ENCODE data around the gene SLC9A8. TPM values are rescaled to one million over a fixed set of nuclear protein-coding genes. Genes with fewer than 3 reads are reported as not detected.

The SLC9A8 gene
- total and polyA plus RNA-seq, 2 of the 8 experiments (the other 6 are each of a cell fraction or from before 2014, with no cell fraction given), result 3.2 to 6.2 TPM

GRCh38 chr20:49909499-49910339, 97.1 kb downstream of the SLC9A8 start:
- no peak overlapping the region for H3K23ac ChIP-seq (ENCODE audit: insufficient read length)
- TF ChIP-seq, protein P1, sequence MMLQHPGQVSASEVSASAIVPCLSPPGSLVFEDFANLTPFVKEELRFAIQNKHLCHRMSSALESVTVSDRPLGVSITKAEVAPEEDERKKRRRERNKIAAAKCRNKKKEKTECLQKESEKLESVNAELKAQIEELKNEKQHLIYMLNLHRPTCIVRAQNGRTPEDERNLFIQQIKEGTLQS (IDR thresholded peaks at IDR 0.05; ENCODE audit: insufficient read depth, low read depth, low read length), result no peak
- TF ChIP-seq YY1 (IDR thresholded peaks at IDR 0.05; ENCODE audit: low read depth, low read length), result no peak
- TF ChIP-seq EZH2 (IDR thresholded peaks at IDR 0.05; ENCODE audit: low read depth, low read length, severe bottlenecking), result no peak
- no peak for TF ChIP-seq TAF1 (IDR thresholded peaks at IDR 0.05; ENCODE audit: low read depth, low read length)
- TF ChIP-seq POLR2AphosphoS5 (IDR thresholded peaks at IDR 0.05; ENCODE audit: low read depth, low read length), result no peak
- TF ChIP-seq KDM1A (IDR thresholded peaks at IDR 0.05; ENCODE audit: borderline replicate concordance, low read length), result no peak
- no peak for TF ChIP-seq CBX5 (IDR thresholded peaks at IDR 0.05; ENCODE audit: low read depth, low read length)
- TF ChIP-seq ATF2 (IDR thresholded peaks at IDR 0.05; ENCODE audit: low read length), result no peak
- TF ChIP-seq GABPA (IDR thresholded peaks at IDR 0.05; ENCODE audit: borderline replicate concordance, insufficient read depth, low read length), result no peak

More at GRCh38 chr20:49909499-49910339, 97.1 kb downstream of the SLC9A8 start:
- H3K56ac ChIP-seq (replicated peaks; ENCODE audit: insufficient read length, low read depth, low read length), result no peak overlapping the region
- H2BK5ac ChIP-seq (ENCODE audit: low read depth, low read length), result no peak overlapping the region
- H4K91ac ChIP-seq (replicated peaks; ENCODE audit: insufficient read length, low read length), result no peak overlapping the region
- no peak overlapping the region for H4K5ac ChIP-seq (ENCODE audit: insufficient read length, low read depth, low read length)
- CTCF ChIA-PET (ENCODE audit: partially characterized antibody), result interaction anchor here (0.6 to 16.4 kb wide), 14 partner anchors 9 to 663 kb away, joined by 3 to 199 read pairs (median 5); no protein-coding TSS in a partner anchor
- H3K27me3 ChIP-seq (replicated peaks in 1 of 4; ENCODE audit: control insufficient read depth in 3 of 4, extremely low read depth in 1 of 4, insufficient read depth in 3 of 4, low read length in 3 of 4), result no peaks in the 10 kb centered on the region
- H2AFZ ChIP-seq (ENCODE audit: low read length), result no peak overlapping the region
- no peak overlapping the region for H3K4me2 ChIP-seq (ENCODE audit: insufficient read depth in 1 of 2, low read depth in 2 of 2, low read length in 2 of 2)
- H3K14ac ChIP-seq (ENCODE audit: insufficient read length), result no peak overlapping the region
- H3K23me2 ChIP-seq (ENCODE audit: low read depth, low read length), result peaks cover 5% of the 10 kb centered on the region
- WGBS, 2 experiments (ENCODE audit: extremely low coverage in 1 of 2, insufficient coverage in 1 of 2, insufficient read length in 1 of 2, insufficient replicate concordance in 2 of 2, low coverage in 1 of 2, low lambda C conversion rate in 2 of 2, missing lambda C conversion rate in 1 of 2), result 90% methylated on average over 28 of the region's 28 CpGs; no CpG with 5 or more reads in 1 of the 2 experiments
- no peak overlapping the region for H2BK15ac ChIP-seq (ENCODE audit: low read length)
- H3K18ac ChIP-seq (ENCODE audit: extremely low read depth, low read length), result no peak overlapping the region
- peaks cover 12% of the 10 kb centered on the region for H3K79me1 ChIP-seq (ENCODE audit: low read depth, low read length)
- peaks cover 4 to 50% of the 10 kb centered on the region in 2 experiments; a peak in 3 of 4 replicates for H3K79me2 ChIP-seq (ENCODE audit: control insufficient read depth in 1 of 2, insufficient read depth in 2 of 2, low read length in 2 of 2)
- H3K27ac ChIP-seq (ENCODE audit: low read depth, low read length), result no peak overlapping the region
- POLR2A ChIA-PET (ENCODE audit: partially characterized antibody), result interaction anchor here (1.6 kb wide), 1 partner anchor 11 kb away, joined by 5 read pairs; no protein-coding TSS in a partner anchor
- H3K9me3 ChIP-seq (ENCODE audit: insufficient read depth in 2 of 2, low read depth in 1 of 2, low read length in 1 of 2), result no peaks in the 10 kb centered on the region
- H3K4ac ChIP-seq (replicated peaks; ENCODE audit: insufficient read length, low read depth, low read length), result no peak overlapping the region
- no peak overlapping the region; a peak in 1 of 7 replicates for H3K9ac ChIP-seq (replicated peaks in 1 of 4; ENCODE audit: extremely low read depth in 1 of 4, low read depth in 3 of 4, low read length in 3 of 4)
- no peak overlapping the region for H3K4me3 ChIP-seq (ENCODE audit: extremely low read depth in 1 of 4, insufficient read depth in 2 of 4, low read depth in 3 of 4, low read length in 4 of 4)
- no peak overlapping the region for H2AK5ac ChIP-seq (ENCODE audit: low read depth, low read length)
- peaks cover 3 to 23% (median 9%) of the 10 kb centered on the region in 4 experiments; a peak in 5 of 8 replicates for H3K36me3 ChIP-seq (ENCODE audit: control insufficient read depth in 2 of 4, insufficient read depth in 4 of 4, low read length in 3 of 4)
- H3K4me1 ChIP-seq (replicated peaks in 1 of 4; ENCODE audit: control insufficient read depth in 3 of 4, insufficient read depth in 4 of 4, low read length in 3 of 4), result peaks cover 0 to 6% (median 3%) of the 10 kb centered on the region in 4 experiments; a peak in 2 of 7 replicates
- peaks cover 2 to 27% of the 10 kb centered on the region in 2 experiments for H4K20me1 ChIP-seq (replicated peaks in 1 of 2; ENCODE audit: control insufficient read depth in 1 of 2, insufficient read depth in 2 of 2, low read length in 2 of 2)
- FAIRE-seq (no peak), DNase-seq (ENCODE audit: low read depth in 1 of 2, low spot score in 2 of 2) (no peak)
- H4K8ac ChIP-seq (ENCODE audit: extremely low read depth, insufficient read depth, low read length), result no peak overlapping the region
- H2BK120ac ChIP-seq (replicated peaks; ENCODE audit: low read depth, low read length), result no peak overlapping the region
- H2BK20ac ChIP-seq (ENCODE audit: low read length), result no peak overlapping the region
- H2BK12ac ChIP-seq (ENCODE audit: low read depth, low read length), result no peak overlapping the region

Data from H1 (cell line).